ENCODE results near the gene ST3GAL4. TPM values are rescaled to one million over a fixed set of nuclear protein-coding genes. Genes with fewer than 3 reads are reported as not detected.
A peak's percentile ranks its signal among the peaks of the same experiment; 100 is the strongest.

ST3GAL4 gene
- total RNA-seq, 1 experiment from 2014 or later: 13.1 TPM

GRCh38 chr11:126354631-126355323 lies 709 bp upstream of the ST3GAL4 start (continued):
- TF ChIP-seq ZBTB33 (IDR thresholded peaks at IDR 0.05; ENCODE audit: extremely low read depth, insufficient replicate concordance, low read length): no peak
- no peak for TF ChIP-seq ELF1 (IDR thresholded peaks at IDR 0.05; ENCODE audit: borderline replicate concordance, low read depth)
- TF ChIP-seq SRF (IDR thresholded peaks at IDR 0.05; ENCODE audit: low read depth): no peak
- TF ChIP-seq CEBPB (IDR thresholded peaks at IDR 0.05; ENCODE audit: low read depth): no peak
- TF ChIP-seq, protein P1, sequence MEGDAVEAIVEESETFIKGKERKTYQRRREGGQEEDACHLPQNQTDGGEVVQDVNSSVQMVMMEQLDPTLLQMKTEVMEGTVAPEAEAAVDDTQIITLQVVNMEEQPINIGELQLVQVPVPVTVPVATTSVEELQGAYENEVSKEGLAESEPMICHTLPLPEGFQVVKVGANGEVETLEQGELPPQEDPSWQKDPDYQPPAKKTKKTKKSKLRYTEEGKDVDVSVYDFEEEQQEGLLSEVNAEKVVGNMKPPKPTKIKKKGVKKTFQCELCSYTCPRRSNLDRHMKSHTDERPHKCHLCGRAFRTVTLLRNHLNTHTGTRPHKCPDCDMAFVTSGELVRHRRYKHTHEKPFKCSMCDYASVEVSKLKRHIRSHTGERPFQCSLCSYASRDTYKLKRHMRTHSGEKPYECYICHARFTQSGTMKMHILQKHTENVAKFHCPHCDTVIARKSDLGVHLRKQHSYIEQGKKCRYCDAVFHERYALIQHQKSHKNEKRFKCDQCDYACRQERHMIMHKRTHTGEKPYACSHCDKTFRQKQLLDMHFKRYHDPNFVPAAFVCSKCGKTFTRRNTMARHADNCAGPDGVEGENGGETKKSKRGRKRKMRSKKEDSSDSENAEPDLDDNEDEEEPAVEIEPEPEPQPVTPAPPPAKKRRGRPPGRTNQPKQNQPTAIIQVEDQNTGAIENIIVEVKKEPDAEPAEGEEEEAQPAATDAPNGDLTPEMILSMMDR (IDR thresholded peaks at IDR 0.05 in 2 of 3, conservative IDR thresholded peaks at IDR 0.05 in 1 of 3; ENCODE audit: borderline replicate concordance in 1 of 3, insufficient read depth in 1 of 3, low read depth in 2 of 3, low read length in 2 of 3): no peak

- H3K4me3 ChIP-seq (replicated peaks in 1 of 2; ENCODE audit: low read depth in 1 of 2, low read length in 2 of 2): peak overlapping the region; percentile 73 to 95
- no peak overlapping the region for H2AFZ ChIP-seq (ENCODE audit: low read depth, low read length, poor library complexity, severe bottlenecking)
- no peaks in the 10 kb centered on the region for H3K9me3 ChIP-seq (ENCODE audit: control insufficient read depth in 1 of 2, insufficient read depth in 1 of 2, low read depth in 1 of 2, low read length in 2 of 2)
- TF ChIP-seq, protein P2, sequence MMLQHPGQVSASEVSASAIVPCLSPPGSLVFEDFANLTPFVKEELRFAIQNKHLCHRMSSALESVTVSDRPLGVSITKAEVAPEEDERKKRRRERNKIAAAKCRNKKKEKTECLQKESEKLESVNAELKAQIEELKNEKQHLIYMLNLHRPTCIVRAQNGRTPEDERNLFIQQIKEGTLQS (IDR thresholded peaks at IDR 0.05): no peak
- TF ChIP-seq SRF (IDR thresholded peaks at IDR 0.05; ENCODE audit: low read depth) (no peak), ZFX (IDR thresholded peaks at IDR 0.05) (no peak), EZH2phosphoT487 (IDR thresholded peaks at IDR 0.05; ENCODE audit: borderline replicate concordance) (no peak), SP1 (IDR thresholded peaks at IDR 0.05; ENCODE audit: low read depth) (no peak), CEBPB (IDR thresholded peaks at IDR 0.05; ENCODE audit: low read depth) (no peak), YY1 (IDR thresholded peaks at IDR 0.05; ENCODE audit: extremely low read depth, insufficient replicate concordance, low read depth, low read length) (no peak), ELF1 (IDR thresholded peaks at IDR 0.05; ENCODE audit: borderline replicate concordance, low read depth) (no peak)
- no peaks in the 10 kb centered on the region for H4K20me1 ChIP-seq (ENCODE audit: insufficient read depth)
- BruUV-seq (replicated peaks): no TSS peak
- intact Hi-C loops (cut with micrococcal nuclease): loop anchor here (2.0 kb wide), 1 partner anchor 49 kb away; no protein-coding TSS in a partner anchor
- H3K9me2 ChIP-seq (ENCODE audit: insufficient read depth): no peaks in the 10 kb centered on the region
- ATAC-seq (peak; percentile 1), DNase-seq (ENCODE audit: low read depth, low spot score) (no peak)
- no peaks in the 10 kb centered on the region for H3K27me3 ChIP-seq (ENCODE audit: insufficient read depth, low read length)
- ChIA-PET CTCF (interaction anchor here (0.6 kb wide), 1 partner anchor 407 kb away, joined by 4 read pairs; no protein-coding TSS in a partner anchor), POLR2A (no interaction called here), RAD21 (ENCODE audit: low non-redundant PET in 1 of 2, low total read pairs in 2 of 2, uncharacterized antibody in 2 of 2, unreplicated experiment in 2 of 2) (no interaction called here)
- H3K36me3 ChIP-seq (ENCODE audit: control insufficient read depth in 1 of 2, insufficient read depth in 2 of 2, low read length in 2 of 2): no peaks in the 10 kb centered on the region
- peak overlapping the region; percentile 58; the same call in 1 of the 2 replicates for H3K27ac ChIP-seq (ENCODE audit: low read depth, low read length)
- peaks cover 19% of the 10 kb centered on the region; the same call in 1 of the 2 replicates for H3K79me2 ChIP-seq (ENCODE audit: insufficient read depth, low read length)
- H3K4me1 ChIP-seq (ENCODE audit: control insufficient read depth in 1 of 2, insufficient read depth in 2 of 2, low read length in 2 of 2): peaks cover 22 to 52% of the 10 kb centered on the region in 2 experiments
- H3K9ac ChIP-seq (ENCODE audit: low read length): peak overlapping the region; percentile 95
- peak overlapping the region; percentile 87 for H3K4me2 ChIP-seq (ENCODE audit: low read length)
Observed at GRCh38 chr11:126355926-126356897, 726 bp downstream of the ST3GAL4 start.

All from HCT116 (cell line).